ENCODE measurements around the gene CPNE7. TPM values are rescaled to one million over a fixed set of nuclear protein-coding genes. Genes with fewer than 3 reads are reported as not detected.

CPNE7 gene
- total RNA-seq, 3 donors from 2014 or later (not counting 1 experiment from before 2014, with no cell fraction given) = 1.1 to 1.8 (median 1.2) TPM

DNA sequence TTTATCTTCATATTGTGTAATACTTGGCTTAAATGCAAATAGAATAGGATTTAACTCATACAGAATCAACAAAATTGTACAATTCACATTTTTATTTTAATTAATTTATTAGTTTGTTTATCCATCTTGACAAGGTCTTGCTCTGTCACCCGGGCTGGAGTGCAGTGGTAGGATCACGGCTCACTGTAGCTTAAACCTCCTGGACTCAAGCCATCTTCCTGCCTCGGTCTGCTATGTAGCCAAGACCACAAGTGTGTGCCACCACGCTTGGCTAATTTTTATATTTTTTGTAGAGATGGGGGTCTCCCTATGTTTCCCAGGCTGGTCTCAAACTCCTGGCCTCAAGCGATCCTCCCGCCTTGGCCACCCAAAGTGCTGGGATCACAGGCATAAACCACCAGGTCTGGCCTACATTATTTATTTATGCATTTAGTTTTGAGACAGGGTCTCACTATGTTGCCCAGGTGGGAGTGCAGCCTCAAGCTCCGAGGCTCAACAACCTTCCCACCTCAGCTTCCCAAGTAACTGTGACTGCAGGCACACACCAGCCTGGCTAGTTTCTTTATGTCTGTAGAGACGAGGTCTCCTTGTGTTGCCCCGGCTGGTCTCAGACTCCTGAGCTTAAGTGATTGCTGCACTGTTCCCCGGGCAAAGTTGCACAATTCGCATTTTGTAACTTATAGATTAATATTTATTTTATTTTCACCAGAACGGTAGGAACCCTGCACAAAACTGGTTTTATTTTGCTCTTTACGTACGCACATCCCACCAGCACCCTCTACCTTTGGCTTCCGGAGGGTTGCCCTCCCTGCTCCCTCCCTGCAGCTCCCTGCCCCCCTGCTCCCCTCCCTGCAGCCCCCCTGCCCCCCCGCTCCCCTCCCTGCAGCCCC is 42.8 kb downstream of the CPNE7 start:
- peaks cover 22% of the 10 kb centered on the region for H3K4me1 ChIP-seq (ENCODE audit: control insufficient read depth, insufficient read depth, low read length)
- no peak overlapping the region for H3K4me3 ChIP-seq (ENCODE audit: low read length)
- Mint-ChIP-seq H3K27me3 (ENCODE audit: low read depth in 2 of 2) (peaks cover under 1 to 3% of the 10 kb centered on the region in 2 donors), H3K36me3 (no peaks in the 10 kb centered on the region), H3K9me3 (peaks cover 2 to 3% of the 10 kb centered on the region in 2 donors), H3K4me1 (peaks cover 12 to 14% of the 10 kb centered on the region in 2 donors), H3K4me3 (no peak overlapping the region), H3K27ac (no peak overlapping the region)
- no peaks in the 10 kb centered on the region for H3K27me3 ChIP-seq (ENCODE audit: control insufficient read depth, insufficient read depth, low read length)
- no peaks in the 10 kb centered on the region for H3K36me3 ChIP-seq (ENCODE audit: control insufficient read depth, insufficient read depth, low read length)
- intact Hi-C loops (cut with micrococcal nuclease) = no loop called here
- no peak overlapping the region for H3K27ac ChIP-seq (ENCODE audit: low read length)
- ATAC-seq = no peak
- no peak for DNase-seq
- peaks cover 13% of the 10 kb centered on the region for H3K9me3 ChIP-seq (ENCODE audit: control insufficient read depth, insufficient read depth, low read length)
- TF ChIP-seq CTCF (IDR thresholded peaks at IDR 0.05) = no peak
- 88% methylated on average over 14 of the region's 16 CpGs for WGBS (ENCODE audit: insufficient coverage)

DNA sequence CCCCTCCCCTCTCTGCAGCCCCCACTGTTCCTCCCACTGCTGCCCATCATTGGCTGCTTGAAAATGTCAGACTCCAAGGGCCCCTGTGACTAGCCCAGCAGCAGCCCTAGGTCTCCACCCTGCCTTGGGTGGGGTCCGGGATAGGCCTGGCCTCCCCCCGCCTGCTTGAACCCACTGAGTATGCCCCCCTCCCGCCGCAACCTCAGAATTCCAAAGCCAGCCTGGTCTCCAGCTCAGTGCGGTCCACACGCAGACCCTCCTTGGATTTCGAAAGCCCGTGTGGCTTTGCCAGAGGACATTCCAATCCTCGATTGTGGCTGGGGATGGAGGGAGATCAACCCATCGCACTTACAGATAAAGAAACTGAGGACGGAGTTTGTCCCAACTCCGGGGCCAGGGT is 44.3 kb downstream of the CPNE7 start:
- Mint-ChIP-seq H3K27ac (no peak overlapping the region), H3K4me1 (peaks cover 12 to 14% of the 10 kb centered on the region in 2 donors), H3K9me3 (peaks cover 2 to 3% of the 10 kb centered on the region in 2 donors), H3K4me3 (no peak overlapping the region), H3K27me3 (ENCODE audit: low read depth in 2 of 2) (peaks cover 7 to 17% of the 10 kb centered on the region in 2 donors), H3K36me3 (no peaks in the 10 kb centered on the region)
- Histone ChIP-seq H3K4me3 (ENCODE audit: low read length) (no peak overlapping the region), H3K27ac (ENCODE audit: low read length) (no peak overlapping the region), H3K27me3 (ENCODE audit: control insufficient read depth, insufficient read depth, low read length) (no peaks in the 10 kb centered on the region), H3K9me3 (ENCODE audit: control insufficient read depth, insufficient read depth, low read length) (peaks cover 13% of the 10 kb centered on the region), H3K4me1 (ENCODE audit: control insufficient read depth, insufficient read depth, low read length) (peaks cover 22% of the 10 kb centered on the region), H3K36me3 (ENCODE audit: control insufficient read depth, insufficient read depth, low read length) (no peaks in the 10 kb centered on the region)
- TF ChIP-seq CTCF (IDR thresholded peaks at IDR 0.05) = no peak
- WGBS (ENCODE audit: insufficient coverage) = 95% methylated on average over 12 of the region's 12 CpGs
- ATAC-seq (no peak), DNase-seq (no peak)
- intact Hi-C loops (cut with micrococcal nuclease) = no loop called here

- Histone ChIP-seq H3K9me3 (ENCODE audit: control insufficient read depth, insufficient read depth, low read length) (peaks cover 13% of the 10 kb centered on the region), H3K36me3 (ENCODE audit: control insufficient read depth, insufficient read depth, low read length) (no peaks in the 10 kb centered on the region), H3K4me1 (ENCODE audit: control insufficient read depth, insufficient read depth, low read length) (peaks cover 18% of the 10 kb centered on the region), H3K27ac (ENCODE audit: low read length) (no peak overlapping the region), H3K27me3 (ENCODE audit: control insufficient read depth, insufficient read depth, low read length) (no peaks in the 10 kb centered on the region), H3K4me3 (ENCODE audit: low read length) (no peak overlapping the region)
- H3K27me3 Mint-ChIP-seq (ENCODE audit: low read depth in 2 of 2) = peaks cover 7 to 22% of the 10 kb centered on the region in 2 donors
- no peak overlapping the region for H3K27ac Mint-ChIP-seq
- no peak for DNase-seq
- H3K36me3 Mint-ChIP-seq = no peaks in the 10 kb centered on the region
- no peak for ATAC-seq
- peaks cover 12 to 14% of the 10 kb centered on the region in 2 donors for H3K4me1 Mint-ChIP-seq
- 88% methylated on average over 16 of the region's 16 CpGs for WGBS (ENCODE audit: insufficient coverage)
- H3K4me3 Mint-ChIP-seq = no peak overlapping the region
- H3K9me3 Mint-ChIP-seq = peaks cover 2 to 3% of the 10 kb centered on the region in 2 donors
- no peak for TF ChIP-seq CTCF (IDR thresholded peaks at IDR 0.05)
- intact Hi-C loops (cut with micrococcal nuclease) = no loop called here
Observed at GRCh38 chr16:89620406-89620841, 44.9 kb downstream of the CPNE7 start.

Data from natural killer cell (primary cell).